Breast epithelium (tissue), 4 donors: ENCODE measurements around the gene LIX1. TPM values are rescaled to one million over a fixed set of nuclear protein-coding genes. Genes with fewer than 3 reads are reported as not detected.

Source experiments
- DNase-seq, 2 donors: peaks; one replicate each; pipeline ENCODE4 v3.0.0-alpha.2; 2019; ENCODE audit warnings: low spot score in 2 of 2
- H3K27ac ChIP-seq, 2 donors: fragments of 200-600 bp; sonication (generic) in 1 of 2; one replicate each; pipeline ENCODE4 v1.5.1; 2016 to 2019; ENCODE audit warnings: mild to moderate bottlenecking in 1 of 2
- H3K27me3 ChIP-seq, 2 donors: fragments of 200-600 bp; sonication (generic) in 1 of 2; one replicate each; pipeline versions ENCODE4 v1.5.1 to v1.6.0; 2017 to 2019; ENCODE audit warnings: control low read depth in 1 of 2, mild to moderate bottlenecking in 1 of 2
- H3K36me3 ChIP-seq: fragments of 200-600 bp; one replicate; pipeline ENCODE4 v1.5.1; 2019
- H3K4me1 ChIP-seq, 2 donors: fragments of 200-600 bp; sonication (generic); one replicate each; pipeline ENCODE4 v1.5.1; 2016 to 2019; ENCODE audit warnings: control low read depth in 1 of 2
- H3K4me3 ChIP-seq, 3 donors: fragments of 200-600 bp; sonication (generic); 1 replicate in 2 of 3; 2 replicates in 1 of 3; pipeline ENCODE4 v1.5.1; 2016 to 2019; ENCODE audit warnings: mild to moderate bottlenecking in 3 of 3, moderate library complexity in 2 of 3
- H3K9me3 ChIP-seq, 2 donors: fragments of 200-600 bp; sonication (generic) in 1 of 2; one replicate each; pipeline ENCODE4 v1.5.1; 2016 to 2019; ENCODE audit warnings: control low read depth in 1 of 2
- POLR2A ChIP-seq: fragments of 450-650 bp; IDR thresholded peaks from one replicate; pipeline ENCODE4 v1.6.1; 2016; ENCODE audit warnings: antibody characterized with exemption, mild to moderate bottlenecking, moderate library complexity
- POLR2AphosphoS5 ChIP-seq, 3 donors: sonication (generic); formaldehyde crosslinking; IDR thresholded peaks; one replicate each; pipeline ENCODE4 v1.6.1; 2017; ENCODE audit warnings: antibody characterized with exemption in 3 of 3
- intact Hi-C: fragments of 100-400 bp; cut with DNase I; formaldehyde crosslinking; loops from one replicate; pipeline ENCODE4 v1.15.1; 2023; ENCODE audit warnings: low total_unique reads
- total RNA-seq, 3 donors: library from RNA; depleted of rRNA; stranded (reverse); fragments of >200 nt; gene quantifications; one replicate each; pipeline ENCODE4 v1.1.0, GENCODE V29; 2016
- TF ChIP-seq, protein P1 (sequence below), 3 donors: fragments of 450-650 bp; IDR thresholded peaks; one replicate each; pipeline ENCODE4 v1.5.1; 2016 to 2017; ENCODE audit warnings: antibody characterized with exemption in 3 of 3, mild to moderate bottlenecking in 3 of 3, moderate library complexity in 3 of 3

Gene LIX1
- total RNA-seq, 3 donors from 2014 or later, result 0.15 TPM; not detected in 2

DNA sequence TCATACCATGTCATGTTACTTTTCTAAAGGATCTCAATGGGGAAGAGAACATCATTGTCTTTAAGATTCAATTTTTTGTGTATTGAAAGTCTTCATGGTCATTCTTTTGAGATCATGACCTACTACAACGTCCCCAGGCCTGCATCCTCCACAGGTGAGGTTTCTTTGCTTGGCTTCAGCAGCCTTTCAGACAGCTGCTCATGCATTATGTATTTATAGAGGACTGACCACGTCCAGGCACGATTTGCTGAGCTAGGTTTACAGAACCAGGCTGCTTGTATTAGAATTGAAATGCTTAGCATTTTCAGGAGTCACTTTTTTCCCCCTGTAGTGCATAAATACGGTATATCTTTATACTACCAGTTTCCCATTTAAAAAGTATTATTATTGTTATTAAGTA is 70.4 kb downstream of the LIX1 start:
- Histone ChIP-seq H3K9me3 (no peaks in the 10 kb centered on the region), H3K4me3 (no peak overlapping the region), H3K27me3 (no peaks in the 10 kb centered on the region), H3K36me3 (no peaks in the 10 kb centered on the region), H3K27ac (no peak overlapping the region), H3K4me1 (no peaks in the 10 kb centered on the region)
- intact Hi-C loops, result no loop called here
- TF ChIP-seq, protein P1, sequence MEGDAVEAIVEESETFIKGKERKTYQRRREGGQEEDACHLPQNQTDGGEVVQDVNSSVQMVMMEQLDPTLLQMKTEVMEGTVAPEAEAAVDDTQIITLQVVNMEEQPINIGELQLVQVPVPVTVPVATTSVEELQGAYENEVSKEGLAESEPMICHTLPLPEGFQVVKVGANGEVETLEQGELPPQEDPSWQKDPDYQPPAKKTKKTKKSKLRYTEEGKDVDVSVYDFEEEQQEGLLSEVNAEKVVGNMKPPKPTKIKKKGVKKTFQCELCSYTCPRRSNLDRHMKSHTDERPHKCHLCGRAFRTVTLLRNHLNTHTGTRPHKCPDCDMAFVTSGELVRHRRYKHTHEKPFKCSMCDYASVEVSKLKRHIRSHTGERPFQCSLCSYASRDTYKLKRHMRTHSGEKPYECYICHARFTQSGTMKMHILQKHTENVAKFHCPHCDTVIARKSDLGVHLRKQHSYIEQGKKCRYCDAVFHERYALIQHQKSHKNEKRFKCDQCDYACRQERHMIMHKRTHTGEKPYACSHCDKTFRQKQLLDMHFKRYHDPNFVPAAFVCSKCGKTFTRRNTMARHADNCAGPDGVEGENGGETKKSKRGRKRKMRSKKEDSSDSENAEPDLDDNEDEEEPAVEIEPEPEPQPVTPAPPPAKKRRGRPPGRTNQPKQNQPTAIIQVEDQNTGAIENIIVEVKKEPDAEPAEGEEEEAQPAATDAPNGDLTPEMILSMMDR (IDR thresholded peaks at IDR 0.05), result no peak
- no peak for TF ChIP-seq POLR2A
- TF ChIP-seq POLR2AphosphoS5 (IDR thresholded peaks at IDR 0.05), result no peak
- DNase-seq, result no peak

DNA sequence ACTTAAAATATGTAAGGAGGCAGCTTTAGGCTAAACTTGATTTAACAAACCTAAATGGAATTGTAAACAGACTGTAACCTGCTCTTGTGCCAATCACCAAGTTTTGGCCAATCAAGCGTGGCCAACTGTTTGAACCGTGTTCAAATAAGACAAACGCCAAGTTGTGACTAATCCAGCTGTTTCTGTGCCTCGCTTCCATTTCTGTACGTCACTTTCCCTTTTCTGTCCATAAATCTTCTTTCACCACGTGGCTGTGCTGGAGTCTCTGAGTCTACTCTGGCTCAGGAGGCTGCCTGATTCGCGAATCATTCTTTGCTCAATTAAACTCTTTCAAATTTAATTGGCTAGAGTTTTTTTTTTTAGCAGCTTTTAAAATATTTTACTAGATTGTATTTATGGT is 71.3 kb downstream of the LIX1 start:
- H3K9me3 ChIP-seq, result no peaks in the 10 kb centered on the region
- H3K4me3 ChIP-seq, result no peak overlapping the region
- H3K36me3 ChIP-seq, result no peaks in the 10 kb centered on the region
- no peak overlapping the region for H3K27ac ChIP-seq
- no peak for DNase-seq
- intact Hi-C loops, result no loop called here
- H3K27me3 ChIP-seq, result no peaks in the 10 kb centered on the region
- H3K4me1 ChIP-seq, result no peaks in the 10 kb centered on the region
- TF ChIP-seq, protein P1 (IDR thresholded peaks at IDR 0.05), result no peak
- no peak for TF ChIP-seq POLR2AphosphoS5 (IDR thresholded peaks at IDR 0.05)

DNA sequence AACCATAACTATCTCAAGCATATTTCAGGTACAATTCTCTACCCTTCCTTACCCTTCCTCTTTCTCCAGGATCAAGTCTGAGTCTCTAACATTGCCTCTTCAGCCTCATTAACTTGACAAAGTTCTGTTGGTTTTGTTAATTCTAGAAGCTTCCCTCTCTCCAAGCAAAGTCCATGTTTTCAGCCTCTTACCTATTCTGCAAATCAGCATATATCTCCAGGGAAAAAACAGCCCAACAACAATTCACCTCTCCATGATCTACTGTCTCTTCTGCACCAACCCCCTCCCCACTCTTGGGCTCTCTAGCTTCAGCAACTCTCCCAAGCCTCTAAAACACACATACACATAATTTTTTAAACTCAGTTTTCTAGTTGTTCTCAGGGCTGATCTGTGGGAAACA is 72.2 kb downstream of the LIX1 start:
- H3K36me3 ChIP-seq, result no peaks in the 10 kb centered on the region
- H3K27ac ChIP-seq, result no peak overlapping the region
- DNase-seq, result no peak
- intact Hi-C loops, result no loop called here
- no peaks in the 10 kb centered on the region for H3K9me3 ChIP-seq
- TF ChIP-seq, protein P1 (IDR thresholded peaks at IDR 0.05), result no peak
- TF ChIP-seq POLR2AphosphoS5 (IDR thresholded peaks at IDR 0.05) (no peak), POLR2A (no peak)
- H3K4me1 ChIP-seq, result no peaks in the 10 kb centered on the region
- no peak overlapping the region for H3K4me3 ChIP-seq
- H3K27me3 ChIP-seq, result no peaks in the 10 kb centered on the region

DNA sequence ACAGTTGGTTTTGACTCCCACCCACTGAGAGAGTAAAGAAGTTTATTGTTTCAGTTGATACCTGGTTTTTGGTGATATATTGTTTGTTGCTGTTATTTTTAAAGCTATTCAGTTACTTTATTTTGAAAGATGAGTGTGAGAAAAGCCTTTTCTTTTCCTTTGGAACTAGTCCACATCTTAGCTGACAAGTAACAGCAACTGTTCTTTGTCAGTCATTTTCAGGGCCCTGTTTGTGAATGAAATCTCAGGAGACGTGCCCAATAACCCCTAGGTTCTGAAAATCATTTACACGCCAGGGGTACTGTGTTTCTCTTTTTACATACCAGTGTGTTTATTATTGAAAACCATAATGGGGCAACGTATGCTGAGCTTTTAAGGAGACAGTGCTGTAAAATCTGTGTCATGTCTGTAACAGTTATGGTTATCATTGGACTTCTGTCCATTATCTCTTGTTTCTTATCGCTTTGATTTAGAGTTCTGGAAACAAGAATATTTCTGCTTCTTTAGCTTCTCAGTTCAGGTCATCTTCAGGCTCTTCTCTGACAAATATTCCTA is 75.0 kb downstream of the LIX1 start:
- no peaks in the 10 kb centered on the region for H3K9me3 ChIP-seq
- H3K27ac ChIP-seq, result no peak overlapping the region
- H3K4me1 ChIP-seq, result no peaks in the 10 kb centered on the region
- no peaks in the 10 kb centered on the region for H3K36me3 ChIP-seq
- no peaks in the 10 kb centered on the region for H3K27me3 ChIP-seq
- no peak for DNase-seq
- TF ChIP-seq, protein P1 (IDR thresholded peaks at IDR 0.05), result no peak
- TF ChIP-seq POLR2A (no peak), POLR2AphosphoS5 (IDR thresholded peaks at IDR 0.05) (no peak)
- no peak overlapping the region for H3K4me3 ChIP-seq
- intact Hi-C loops, result no loop called here

DNA sequence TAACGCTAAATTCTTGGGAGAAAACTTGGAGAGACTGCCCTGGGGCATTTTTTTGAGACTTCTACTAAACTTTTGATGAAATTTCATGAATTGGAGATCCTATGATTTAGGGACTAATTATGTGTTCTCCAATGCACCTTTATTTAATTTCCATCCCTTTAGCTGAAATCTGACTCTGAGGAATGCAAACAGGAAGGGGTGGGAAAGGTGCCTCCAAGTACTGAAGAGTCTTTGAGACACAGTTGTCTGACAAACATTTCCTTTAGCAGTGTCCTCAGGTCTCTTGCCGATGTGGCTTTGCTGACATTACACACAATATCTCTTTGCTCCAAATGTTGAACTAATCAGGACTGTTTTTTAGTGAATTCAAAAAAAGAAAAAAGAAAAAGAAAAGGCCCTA is 76.9 kb downstream of the LIX1 start:
- no peak overlapping the region for H3K27ac ChIP-seq
- no peak overlapping the region for H3K4me3 ChIP-seq
- DNase-seq, result no peak
- H3K27me3 ChIP-seq, result no peaks in the 10 kb centered on the region
- H3K4me1 ChIP-seq, result no peaks in the 10 kb centered on the region
- intact Hi-C loops, result no loop called here
- H3K36me3 ChIP-seq, result no peaks in the 10 kb centered on the region
- H3K9me3 ChIP-seq, result no peaks in the 10 kb centered on the region
- TF ChIP-seq POLR2A (no peak), POLR2AphosphoS5 (IDR thresholded peaks at IDR 0.05) (no peak)
- TF ChIP-seq, protein P1 (IDR thresholded peaks at IDR 0.05), result no peak
